ENCODE results near the gene DYNLT3. TPM values are rescaled to one million over a fixed set of nuclear protein-coding genes. Genes with fewer than 3 reads are reported as not detected.

Gene DYNLT3
- polyA plus RNA-seq, 4 donors, result 9.2 to 22.5 (median 14.6) TPM

- FAIRE-seq, result no peak
Observed at GRCh38 chrX:37816766-37817165, 30.6 kb downstream of the DYNLT3 start.

GRCh38 chrX:37815366-37815765 lies 32.0 kb downstream of the DYNLT3 start:
- FAIRE-seq, result no peak
- Histone ChIP-seq H3K4me1 (ENCODE audit: control insufficient read depth in 3 of 3, insufficient read depth in 2 of 3, low read depth in 1 of 3, low read length in 2 of 3) (no peaks in the 10 kb centered on the region), H3K27me3 (ENCODE audit: control insufficient read depth in 3 of 3, insufficient read depth in 3 of 3, low read length in 3 of 3) (no peaks in the 10 kb centered on the region), H3K36me3 (ENCODE audit: control insufficient read depth in 3 of 3, insufficient read depth in 2 of 3, low read depth in 1 of 3, low read length in 3 of 3) (no peaks in the 10 kb centered on the region), H3K9me3 (ENCODE audit: control insufficient read depth in 2 of 2, insufficient read depth in 1 of 2, low read depth in 1 of 2, low read length in 1 of 2) (no peaks in the 10 kb centered on the region), H3K4me3 (ENCODE audit: low read depth in 1 of 3, low read length in 3 of 3) (no peak overlapping the region), H3K27ac (ENCODE audit: low read depth in 1 of 3, low read length in 2 of 3) (no peak overlapping the region)
- 71 to 88% (median 78%) methylated on average over 5 of the region's 5 CpGs for WGBS, 3 donors
- no peak for DNase-seq

More at GRCh38 chrX:37816766-37817165, 30.6 kb downstream of the DYNLT3 start:
- Histone ChIP-seq H3K4me3 (ENCODE audit: low read depth in 1 of 3, low read length in 3 of 3) (no peak overlapping the region), H3K4me1 (ENCODE audit: control insufficient read depth in 3 of 3, insufficient read depth in 2 of 3, low read depth in 1 of 3, low read length in 2 of 3) (no peaks in the 10 kb centered on the region), H3K36me3 (ENCODE audit: control insufficient read depth in 3 of 3, insufficient read depth in 2 of 3, low read depth in 1 of 3, low read length in 3 of 3) (no peaks in the 10 kb centered on the region), H3K9me3 (ENCODE audit: control insufficient read depth in 2 of 2, insufficient read depth in 1 of 2, low read depth in 1 of 2, low read length in 1 of 2) (no peaks in the 10 kb centered on the region), H3K27ac (ENCODE audit: low read depth in 1 of 3, low read length in 2 of 3) (no peak overlapping the region), H3K27me3 (ENCODE audit: control insufficient read depth in 3 of 3, insufficient read depth in 3 of 3, low read length in 3 of 3) (no peaks in the 10 kb centered on the region)
- DNase-seq, result no peak
- WGBS, 3 donors, result 69 to 84% (median 79%) methylated on average over 4 of the region's 4 CpGs

DNA sequence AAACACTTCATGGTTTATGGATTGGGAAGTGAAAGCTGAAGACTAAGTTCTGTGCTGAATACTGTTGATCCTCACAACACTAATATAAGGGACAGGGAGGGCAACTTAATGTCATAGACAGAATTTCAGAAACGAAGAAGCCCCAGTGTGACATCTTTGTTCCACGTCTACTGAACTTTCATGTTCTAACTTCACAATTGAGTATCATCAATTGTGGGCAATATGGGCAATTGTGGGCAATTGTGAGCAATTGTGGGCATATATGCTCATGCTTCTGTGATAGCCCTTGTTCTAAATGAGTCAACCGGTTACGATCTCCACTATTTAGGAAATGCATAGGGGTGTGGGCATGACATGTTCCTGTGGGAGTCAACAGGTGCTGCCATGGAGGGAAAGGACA lies 33.8 kb downstream of the DYNLT3 start:
- 63 to 70% (median 64%) methylated on average over 4 of the region's 4 CpGs for WGBS, 3 donors
- Histone ChIP-seq H3K4me3 (ENCODE audit: low read depth in 1 of 3, low read length in 3 of 3) (no peak overlapping the region), H3K27ac (ENCODE audit: low read depth in 1 of 3, low read length in 2 of 3) (no peak overlapping the region), H3K9me3 (ENCODE audit: control insufficient read depth in 2 of 2, insufficient read depth in 1 of 2, low read depth in 1 of 2, low read length in 1 of 2) (no peaks in the 10 kb centered on the region), H3K4me1 (ENCODE audit: control insufficient read depth in 3 of 3, insufficient read depth in 2 of 3, low read depth in 1 of 3, low read length in 2 of 3) (no peaks in the 10 kb centered on the region), H3K36me3 (ENCODE audit: control insufficient read depth in 3 of 3, insufficient read depth in 2 of 3, low read depth in 1 of 3, low read length in 3 of 3) (no peaks in the 10 kb centered on the region), H3K27me3 (ENCODE audit: control insufficient read depth in 3 of 3, insufficient read depth in 3 of 3, low read length in 3 of 3) (no peaks in the 10 kb centered on the region)
- DNase-seq, result no peak
- no peak for FAIRE-seq

DNA sequence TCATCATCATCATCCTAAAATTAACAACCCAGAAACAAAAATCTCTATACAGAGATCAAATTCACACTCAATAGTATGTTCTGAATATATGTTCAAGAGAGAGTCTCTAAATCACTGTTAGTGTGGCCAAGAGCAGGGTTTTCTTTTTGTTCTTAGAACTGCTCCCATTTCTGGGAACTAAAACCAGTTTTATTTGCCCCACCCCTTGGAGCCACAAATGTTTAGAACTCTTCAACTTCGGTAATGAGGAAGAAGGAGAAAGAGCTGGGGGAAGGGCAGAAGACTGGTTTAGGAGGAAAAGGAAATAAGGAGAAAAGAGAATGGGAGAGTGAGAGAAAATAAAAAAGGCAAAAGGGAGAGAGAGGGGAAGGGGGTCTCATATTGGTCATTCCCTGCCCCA lies 35.3 kb downstream of the DYNLT3 start:
- WGBS, 3 donors, result 6 to 24% (median 8%) methylated on average over 1 of the region's 1 CpG
- DNase-seq, result no peak
- no peaks in the 10 kb centered on the region for H3K4me1 ChIP-seq (ENCODE audit: control insufficient read depth in 3 of 3, insufficient read depth in 2 of 3, low read depth in 1 of 3, low read length in 2 of 3)
- no peaks in the 10 kb centered on the region for H3K9me3 ChIP-seq (ENCODE audit: control insufficient read depth in 2 of 2, insufficient read depth in 1 of 2, low read depth in 1 of 2, low read length in 1 of 2)
- no peaks in the 10 kb centered on the region for H3K27me3 ChIP-seq (ENCODE audit: control insufficient read depth in 3 of 3, insufficient read depth in 3 of 3, low read length in 3 of 3)
- no peak for FAIRE-seq
- H3K27ac ChIP-seq (ENCODE audit: low read depth in 1 of 3, low read length in 2 of 3), result no peak overlapping the region
- H3K36me3 ChIP-seq (ENCODE audit: control insufficient read depth in 3 of 3, insufficient read depth in 2 of 3, low read depth in 1 of 3, low read length in 3 of 3), result no peaks in the 10 kb centered on the region
- no peak overlapping the region for H3K4me3 ChIP-seq (ENCODE audit: low read depth in 1 of 3, low read length in 3 of 3)

DNA sequence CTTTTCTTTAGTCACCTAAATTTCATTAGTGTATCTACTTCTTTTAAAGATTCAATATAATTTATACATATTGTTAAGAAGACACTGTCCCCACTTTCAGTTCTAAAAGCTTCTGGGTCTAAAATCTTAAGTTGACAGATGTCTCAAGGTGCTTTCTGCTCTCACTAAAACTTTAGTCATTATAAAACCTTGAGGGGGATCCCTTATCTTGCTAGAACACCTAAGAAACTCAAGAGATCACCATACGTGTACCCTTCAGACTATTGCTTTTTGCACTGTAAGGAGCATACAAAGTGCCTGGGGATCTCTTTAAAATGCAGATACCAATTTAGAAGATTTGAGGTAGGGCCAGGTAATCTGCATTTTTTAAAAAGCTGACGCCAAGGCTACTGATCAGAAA lies 37.4 kb downstream of the DYNLT3 start:
- Histone ChIP-seq H3K9me3 (ENCODE audit: control insufficient read depth in 2 of 2, insufficient read depth in 1 of 2, low read depth in 1 of 2, low read length in 1 of 2) (no peaks in the 10 kb centered on the region), H3K4me3 (ENCODE audit: low read depth in 1 of 3, low read length in 3 of 3) (no peak overlapping the region), H3K27me3 (ENCODE audit: control insufficient read depth in 3 of 3, insufficient read depth in 3 of 3, low read length in 3 of 3) (no peaks in the 10 kb centered on the region), H3K4me1 (ENCODE audit: control insufficient read depth in 3 of 3, insufficient read depth in 2 of 3, low read depth in 1 of 3, low read length in 2 of 3) (no peaks in the 10 kb centered on the region), H3K27ac (ENCODE audit: low read depth in 1 of 3, low read length in 2 of 3) (no peak overlapping the region), H3K36me3 (ENCODE audit: control insufficient read depth in 3 of 3, insufficient read depth in 2 of 3, low read depth in 1 of 3, low read length in 3 of 3) (no peaks in the 10 kb centered on the region)
- DNase-seq (no peak), FAIRE-seq (no peak)
- WGBS, 3 donors, result 65 to 91% (median 86%) methylated on average over 2 of the region's 2 CpGs

DNA sequence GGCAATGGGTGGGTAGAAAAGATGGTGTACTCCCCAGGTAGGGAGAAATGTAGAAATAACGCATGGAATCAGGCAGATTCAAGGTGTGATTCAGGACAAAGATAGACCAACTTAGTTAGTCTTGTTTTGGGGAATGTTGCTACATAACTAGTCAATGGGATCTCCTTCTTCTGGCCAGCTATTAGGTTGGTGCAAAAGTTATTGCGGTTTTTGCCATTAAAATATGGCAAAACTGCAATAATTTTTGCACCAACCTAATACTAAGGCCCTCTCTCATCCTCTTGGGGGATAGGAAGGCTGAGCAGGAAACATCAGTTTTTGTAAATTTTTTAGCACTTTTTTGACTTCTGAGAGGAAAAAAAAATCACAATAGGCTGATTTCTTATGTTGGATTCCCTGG lies 44.3 kb downstream of the DYNLT3 start:
- WGBS, 3 donors, result 47 to 94% (median 75%) methylated on average over 2 of the region's 2 CpGs
- no peaks in the 10 kb centered on the region for H3K4me1 ChIP-seq (ENCODE audit: control insufficient read depth in 3 of 3, insufficient read depth in 2 of 3, low read depth in 1 of 3, low read length in 2 of 3)
- no peak overlapping the region for H3K4me3 ChIP-seq (ENCODE audit: low read depth in 1 of 3, low read length in 3 of 3)
- no peaks in the 10 kb centered on the region for H3K36me3 ChIP-seq (ENCODE audit: control insufficient read depth in 3 of 3, insufficient read depth in 2 of 3, low read depth in 1 of 3, low read length in 3 of 3)
- no peaks in the 10 kb centered on the region for H3K27me3 ChIP-seq (ENCODE audit: control insufficient read depth in 3 of 3, insufficient read depth in 3 of 3, low read length in 3 of 3)
- no peaks in the 10 kb centered on the region for H3K9me3 ChIP-seq (ENCODE audit: control insufficient read depth in 2 of 2, insufficient read depth in 1 of 2, low read depth in 1 of 2, low read length in 1 of 2)
- DNase-seq (no peak), FAIRE-seq (no peak)
- no peak overlapping the region for H3K27ac ChIP-seq (ENCODE audit: low read depth in 1 of 3, low read length in 2 of 3)

GRCh38 chrX:37802028-37802427 lies 45.3 kb downstream of the DYNLT3 start:
- no peak overlapping the region for H3K4me3 ChIP-seq (ENCODE audit: low read depth in 1 of 3, low read length in 3 of 3)
- no peaks in the 10 kb centered on the region for H3K27me3 ChIP-seq (ENCODE audit: control insufficient read depth in 3 of 3, insufficient read depth in 3 of 3, low read length in 3 of 3)
- no peaks in the 10 kb centered on the region for H3K36me3 ChIP-seq (ENCODE audit: control insufficient read depth in 3 of 3, insufficient read depth in 2 of 3, low read depth in 1 of 3, low read length in 3 of 3)
- DNase-seq, result no peak
- no peak for FAIRE-seq
- H3K9me3 ChIP-seq (ENCODE audit: control insufficient read depth in 2 of 2, insufficient read depth in 1 of 2, low read depth in 1 of 2, low read length in 1 of 2), result no peaks in the 10 kb centered on the region
- no peaks in the 10 kb centered on the region for H3K4me1 ChIP-seq (ENCODE audit: control insufficient read depth in 3 of 3, insufficient read depth in 2 of 3, low read depth in 1 of 3, low read length in 2 of 3)
- no peak overlapping the region for H3K27ac ChIP-seq (ENCODE audit: low read depth in 1 of 3, low read length in 2 of 3)

DNA sequence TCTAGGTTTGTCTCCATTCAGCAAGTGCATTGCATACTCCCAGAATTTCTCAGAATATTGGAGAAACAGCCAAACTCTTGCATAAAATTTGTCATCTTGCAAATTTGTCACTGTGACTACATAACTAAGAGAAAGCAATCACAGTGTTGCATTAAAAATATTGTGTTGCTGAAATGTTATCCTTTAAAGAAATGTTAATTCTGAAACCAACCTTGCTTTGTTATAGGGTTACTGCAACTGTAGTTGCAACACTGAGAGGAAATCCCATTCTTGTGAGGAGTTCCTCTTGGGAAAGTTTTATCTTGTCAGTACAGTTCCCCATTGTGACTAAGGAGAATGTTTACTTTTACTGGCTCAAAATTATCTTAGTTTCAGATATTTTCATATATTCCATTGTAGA lies 46.7 kb downstream of the DYNLT3 start:
- H3K9me3 ChIP-seq (ENCODE audit: control insufficient read depth in 2 of 2, insufficient read depth in 1 of 2, low read depth in 1 of 2, low read length in 1 of 2), result no peaks in the 10 kb centered on the region
- no peak overlapping the region for H3K27ac ChIP-seq (ENCODE audit: low read depth in 1 of 3, low read length in 2 of 3)
- H3K27me3 ChIP-seq (ENCODE audit: control insufficient read depth in 3 of 3, insufficient read depth in 3 of 3, low read length in 3 of 3), result no peaks in the 10 kb centered on the region
- H3K36me3 ChIP-seq (ENCODE audit: control insufficient read depth in 3 of 3, insufficient read depth in 2 of 3, low read depth in 1 of 3, low read length in 3 of 3), result no peaks in the 10 kb centered on the region
- DNase-seq (no peak), FAIRE-seq (no peak)
- H3K4me3 ChIP-seq (ENCODE audit: low read depth in 1 of 3, low read length in 3 of 3), result no peak overlapping the region
- H3K4me1 ChIP-seq (ENCODE audit: control insufficient read depth in 3 of 3, insufficient read depth in 2 of 3, low read depth in 1 of 3, low read length in 2 of 3), result peaks cover 0 to 3% (median 0%) of the 10 kb centered on the region in 3 donors

- 73 to 96% (median 89%) methylated on average over 2 of the region's 2 CpGs for WGBS, 3 donors
- Histone ChIP-seq H3K9me3 (ENCODE audit: control insufficient read depth in 2 of 2, insufficient read depth in 1 of 2, low read depth in 1 of 2, low read length in 1 of 2) (no peaks in the 10 kb centered on the region), H3K36me3 (ENCODE audit: control insufficient read depth in 3 of 3, insufficient read depth in 2 of 3, low read depth in 1 of 3, low read length in 3 of 3) (no peaks in the 10 kb centered on the region), H3K27ac (ENCODE audit: low read depth in 1 of 3, low read length in 2 of 3) (no peak overlapping the region), H3K4me1 (ENCODE audit: control insufficient read depth in 3 of 3, insufficient read depth in 2 of 3, low read depth in 1 of 3, low read length in 2 of 3) (peaks cover 0 to 3% (median 0%) of the 10 kb centered on the region in 3 donors), H3K4me3 (ENCODE audit: low read depth in 1 of 3, low read length in 3 of 3) (no peak overlapping the region), H3K27me3 (ENCODE audit: control insufficient read depth in 3 of 3, insufficient read depth in 3 of 3, low read length in 3 of 3) (no peaks in the 10 kb centered on the region)
- DNase-seq (no peak), FAIRE-seq (no peak)
Observed at GRCh38 chrX:37799936-37800335, 47.4 kb downstream of the DYNLT3 start.
